Thoracic aorta (tissue), 2 donors: ENCODE results near the gene ACTBL2. TPM values are rescaled to one million over a fixed set of nuclear protein-coding genes. Genes with fewer than 3 reads are reported as not detected.

Source experiments
- ATAC-seq: fragments of 150-250 bp; one replicate; pipeline ENCODE4 v1.8.0; 2017; ENCODE audit warnings: low read depth; ENCODE audit not compliant: insufficient number of reproducible peaks, low FRiP score
- DNase-seq: peaks from one replicate; pipeline ENCODE4 v3.0.0-alpha.2; 2020; ENCODE audit warnings: low spot score
- H3K27ac ChIP-seq, 2 donors: fragments of 200-600 bp; sonication (generic); 1 replicate in 1 of 2; 2 replicates in 1 of 2; pipeline ENCODE4 v1.5.1; 2016; ENCODE audit warnings: mild to moderate bottlenecking in 2 of 2, moderate library complexity in 2 of 2
- H3K27me3 ChIP-seq: fragments of 200-600 bp; sonication (generic); replicated peaks from 2 replicates; pipeline ENCODE4 v1.6.0; 2016; ENCODE audit warnings: mild to moderate bottlenecking; ENCODE audit not compliant: insufficient read depth
- H3K36me3 ChIP-seq: fragments of 200-600 bp; sonication (generic); one replicate; pipeline ENCODE4 v1.5.1; 2016
- H3K4me1 ChIP-seq, 2 donors: fragments of 200-600 bp; sonication (generic); 1 replicate in 1 of 2; 2 replicates in 1 of 2; pipeline versions ENCODE4 v1.5.1 to v1.6.0; 2016; ENCODE audit warnings: low read depth in 2 of 2, mild to moderate bottlenecking in 1 of 2; ENCODE audit not compliant: control insufficient read depth in 1 of 2
- H3K4me3 ChIP-seq: fragments of 200-600 bp; sonication (generic); 2 replicates; pipeline ENCODE4 v1.5.1; 2016; ENCODE audit warnings: mild to moderate bottlenecking
- H3K9me3 ChIP-seq: fragments of 200-600 bp; sonication (generic); 2 replicates; pipeline ENCODE4 v1.5.1; 2016
- total RNA-seq, 2 donors: library from RNA; depleted of rRNA; stranded (reverse); fragments of >200 nt; gene quantifications; one replicate each; pipeline versions ENCODE4 v1.1.0 to v1.2.3, GENCODE V29; 2016
- TF ChIP-seq, protein P1 (sequence below): fragments of 200-600 bp; sonication (generic); IDR thresholded peaks from one replicate; pipeline ENCODE4 v1.5.1; 2019; ENCODE audit warnings: antibody characterized with exemption

Gene ACTBL2
- total RNA-seq, 2 donors from 2014 or later: not detected

DNA sequence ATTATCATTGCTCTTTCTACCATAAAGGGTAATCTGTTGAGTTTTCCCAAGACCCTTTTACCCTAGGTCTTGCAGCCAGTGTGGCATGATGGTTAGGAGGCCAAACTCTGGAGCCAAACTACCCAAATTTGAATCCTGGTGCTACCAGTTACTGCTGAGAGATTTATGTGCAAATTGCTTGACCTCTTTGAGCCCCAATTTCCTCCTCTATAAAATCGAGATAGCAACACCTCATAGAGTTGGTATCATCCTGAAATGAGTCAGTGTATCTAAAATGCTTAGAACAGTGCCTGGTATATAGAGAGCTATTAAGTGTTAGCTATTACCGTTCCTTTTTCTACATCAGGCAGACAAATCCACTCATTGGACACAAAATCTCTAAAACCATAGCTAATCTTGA is 43.0 kb downstream of the ACTBL2 start:
- H3K36me3 ChIP-seq: no peaks in the 10 kb centered on the region
- peaks cover 22 to 76% of the 10 kb centered on the region in 2 donors for H3K4me1 ChIP-seq
- TF ChIP-seq, protein P1, sequence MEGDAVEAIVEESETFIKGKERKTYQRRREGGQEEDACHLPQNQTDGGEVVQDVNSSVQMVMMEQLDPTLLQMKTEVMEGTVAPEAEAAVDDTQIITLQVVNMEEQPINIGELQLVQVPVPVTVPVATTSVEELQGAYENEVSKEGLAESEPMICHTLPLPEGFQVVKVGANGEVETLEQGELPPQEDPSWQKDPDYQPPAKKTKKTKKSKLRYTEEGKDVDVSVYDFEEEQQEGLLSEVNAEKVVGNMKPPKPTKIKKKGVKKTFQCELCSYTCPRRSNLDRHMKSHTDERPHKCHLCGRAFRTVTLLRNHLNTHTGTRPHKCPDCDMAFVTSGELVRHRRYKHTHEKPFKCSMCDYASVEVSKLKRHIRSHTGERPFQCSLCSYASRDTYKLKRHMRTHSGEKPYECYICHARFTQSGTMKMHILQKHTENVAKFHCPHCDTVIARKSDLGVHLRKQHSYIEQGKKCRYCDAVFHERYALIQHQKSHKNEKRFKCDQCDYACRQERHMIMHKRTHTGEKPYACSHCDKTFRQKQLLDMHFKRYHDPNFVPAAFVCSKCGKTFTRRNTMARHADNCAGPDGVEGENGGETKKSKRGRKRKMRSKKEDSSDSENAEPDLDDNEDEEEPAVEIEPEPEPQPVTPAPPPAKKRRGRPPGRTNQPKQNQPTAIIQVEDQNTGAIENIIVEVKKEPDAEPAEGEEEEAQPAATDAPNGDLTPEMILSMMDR: no peak
- no peaks in the 10 kb centered on the region for H3K9me3 ChIP-seq
- no peaks in the 10 kb centered on the region for H3K27me3 ChIP-seq
- no peak overlapping the region for H3K4me3 ChIP-seq
- H3K27ac ChIP-seq: no peak overlapping the region
- ATAC-seq (no peak), DNase-seq (no peak)

DNA sequence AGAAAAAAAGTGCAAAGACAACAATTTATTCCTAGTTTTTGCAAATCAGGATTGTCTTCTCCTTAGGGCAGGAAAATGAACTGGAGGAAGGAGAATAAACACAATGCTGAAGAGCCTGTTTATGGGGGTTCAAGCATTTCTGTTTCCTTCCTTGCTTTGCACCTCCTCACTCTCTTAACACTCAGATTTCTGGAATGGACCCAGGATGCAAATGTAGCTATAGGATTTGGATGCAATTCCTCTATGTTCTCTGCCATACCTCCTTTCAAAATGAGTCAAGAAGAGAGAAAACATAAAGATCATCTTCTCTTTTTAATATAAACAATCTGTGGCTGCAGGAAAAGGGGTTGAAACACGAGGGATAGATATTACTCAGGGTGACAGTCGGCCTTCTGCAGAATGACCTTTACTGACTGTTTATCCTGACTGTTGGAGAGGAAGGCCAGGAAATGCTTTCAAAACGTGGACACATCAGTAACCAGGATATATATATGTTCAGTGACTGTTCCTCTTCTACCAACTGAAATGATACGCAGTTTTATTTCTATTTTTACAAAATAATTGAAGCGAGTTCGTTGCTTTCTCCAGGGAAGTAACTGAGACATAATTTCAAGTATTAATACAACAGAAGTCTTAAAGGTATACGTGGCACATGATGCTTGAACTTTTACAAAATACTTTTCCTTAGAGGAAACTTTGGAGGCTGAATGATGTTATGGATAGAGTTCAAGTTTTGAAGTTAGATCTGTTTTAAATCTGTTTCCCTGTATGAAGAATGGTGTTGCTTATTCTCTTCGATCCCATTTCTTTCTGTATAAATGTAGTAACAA is 44.4 kb downstream of the ACTBL2 start:
- H3K36me3 ChIP-seq: no peaks in the 10 kb centered on the region
- ATAC-seq: no peak
- peak overlapping the region; percentile 42 to 55 for H3K27ac ChIP-seq
- H3K4me3 ChIP-seq: no peak overlapping the region
- DNase-seq: no peak
- no peaks in the 10 kb centered on the region for H3K27me3 ChIP-seq
- H3K9me3 ChIP-seq: no peaks in the 10 kb centered on the region
- TF ChIP-seq, protein P1: no peak
- peaks cover 22 to 79% of the 10 kb centered on the region in 2 donors for H3K4me1 ChIP-seq

GRCh38 chr5:57436586-57436985 is 46.0 kb downstream of the ACTBL2 start:
- no peaks in the 10 kb centered on the region for H3K27me3 ChIP-seq
- TF ChIP-seq, protein P1: no peak
- ATAC-seq (no peak), DNase-seq (no peak)
- H3K36me3 ChIP-seq: no peaks in the 10 kb centered on the region
- H3K4me1 ChIP-seq: peaks cover 11 to 71% of the 10 kb centered on the region in 2 donors
- H3K4me3 ChIP-seq: no peak overlapping the region
- no peaks in the 10 kb centered on the region for H3K9me3 ChIP-seq
- peak overlapping the region; percentile 63 to 75 for H3K27ac ChIP-seq

GRCh38 chr5:57435701-57436134 is 46.9 kb downstream of the ACTBL2 start:
- Histone ChIP-seq H3K36me3 (no peaks in the 10 kb centered on the region), H3K4me1 (peaks cover 11 to 65% of the 10 kb centered on the region in 2 donors), H3K9me3 (no peaks in the 10 kb centered on the region), H3K4me3 (no peak overlapping the region), H3K27ac (peak overlapping the region; percentile 10 to 75), H3K27me3 (no peaks in the 10 kb centered on the region)
- TF ChIP-seq, protein P1: no peak
- ATAC-seq (no peak), DNase-seq (no peak)

- H3K9me3 ChIP-seq: no peaks in the 10 kb centered on the region
- H3K4me3 ChIP-seq: no peak overlapping the region
- H3K4me1 ChIP-seq: peaks cover 11 to 60% of the 10 kb centered on the region in 2 donors
- ATAC-seq (no peak), DNase-seq (no peak)
- H3K27me3 ChIP-seq: no peaks in the 10 kb centered on the region
- TF ChIP-seq, protein P1: no peak
- H3K27ac ChIP-seq: peak overlapping the region; percentile 10 to 75
- no peaks in the 10 kb centered on the region for H3K36me3 ChIP-seq
These were observed 47.9 kb downstream of the ACTBL2 start for GRCh38 chr5:57434683-57435082.
